ENCODE measurements around the gene GPR34.
"Not testable (repeated sequence)": the region's sequence is repeated elsewhere in the genome, so short reads cannot be mapped to it uniquely, and the experiment has no call there.

GPR34 gene, protein sequence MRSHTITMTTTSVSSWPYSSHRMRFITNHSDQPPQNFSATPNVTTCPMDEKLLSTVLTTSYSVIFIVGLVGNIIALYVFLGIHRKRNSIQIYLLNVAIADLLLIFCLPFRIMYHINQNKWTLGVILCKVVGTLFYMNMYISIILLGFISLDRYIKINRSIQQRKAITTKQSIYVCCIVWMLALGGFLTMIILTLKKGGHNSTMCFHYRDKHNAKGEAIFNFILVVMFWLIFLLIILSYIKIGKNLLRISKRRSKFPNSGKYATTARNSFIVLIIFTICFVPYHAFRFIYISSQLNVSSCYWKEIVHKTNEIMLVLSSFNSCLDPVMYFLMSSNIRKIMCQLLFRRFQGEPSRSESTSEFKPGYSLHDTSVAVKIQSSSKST

DNA sequence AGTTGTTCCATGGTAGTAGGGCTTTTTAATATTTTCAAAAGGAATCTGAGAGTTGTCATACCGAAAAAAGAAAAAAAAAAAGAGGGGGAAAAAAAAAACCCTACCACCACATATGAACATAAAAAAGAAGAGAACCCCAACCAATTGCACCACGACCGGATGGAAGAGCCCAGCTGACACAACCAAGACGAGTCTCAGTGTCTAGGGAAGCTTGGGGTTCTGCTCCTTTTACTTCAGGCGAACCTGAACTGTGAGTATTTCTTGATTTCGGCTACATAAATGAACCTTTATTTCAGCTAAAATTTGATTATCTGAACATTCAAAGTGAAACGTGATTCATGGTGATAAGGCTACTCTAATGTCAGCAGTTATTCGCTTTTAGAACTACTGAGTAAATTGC is at the start of gene GPR34:
Gene GPR34 (plus strand): TSS at position 139 of the 400 bp plus-strand sequence. CDS start 6,661 bp downstream, outside the sequence.
- no peak for DNase-seq (ENCODE audit: low spot score)

DNA sequence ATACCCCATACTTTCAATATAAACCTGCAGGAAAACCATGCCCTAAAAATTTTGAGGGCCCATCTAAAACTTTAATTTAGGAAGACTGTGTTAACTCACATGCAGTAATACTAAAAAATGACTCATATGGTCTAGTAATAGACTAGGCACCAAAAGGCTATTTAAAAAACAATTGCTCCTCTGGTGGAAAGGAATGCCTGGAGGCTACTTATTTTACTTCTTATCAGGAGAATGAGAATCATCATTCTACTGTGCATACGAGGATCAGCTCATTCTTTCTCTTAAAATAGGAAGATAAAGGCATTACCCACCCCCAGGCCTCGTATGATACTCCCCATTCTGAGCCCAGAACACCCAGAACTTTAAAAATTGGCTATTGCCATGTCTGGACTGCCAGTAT is 42.6 kb upstream of the GPR34 start:
- DNase-seq (ENCODE audit: low spot score) = not testable (repeated sequence)

DNA sequence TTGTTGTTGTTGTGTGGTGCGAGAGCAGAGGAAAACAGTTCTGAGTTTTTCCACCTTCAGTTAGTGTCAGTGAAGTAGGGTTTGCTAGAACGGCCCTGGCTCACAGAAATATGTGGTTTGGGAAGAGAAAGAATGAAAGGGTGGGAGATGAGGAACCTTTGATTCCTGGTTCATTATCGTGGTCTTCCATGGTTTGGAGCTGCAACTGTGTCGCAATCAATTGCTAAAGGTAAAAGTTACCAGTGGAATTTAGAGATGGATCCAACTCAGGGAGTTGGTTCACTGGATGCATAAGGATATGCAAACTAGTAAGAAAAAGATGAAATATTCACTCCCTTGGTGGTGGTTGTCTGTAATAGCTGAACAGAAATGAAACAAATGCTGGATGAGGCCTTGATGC is 35.6 kb upstream of the GPR34 start:
- DNase-seq (ENCODE audit: low spot score) = no peak

DNA sequence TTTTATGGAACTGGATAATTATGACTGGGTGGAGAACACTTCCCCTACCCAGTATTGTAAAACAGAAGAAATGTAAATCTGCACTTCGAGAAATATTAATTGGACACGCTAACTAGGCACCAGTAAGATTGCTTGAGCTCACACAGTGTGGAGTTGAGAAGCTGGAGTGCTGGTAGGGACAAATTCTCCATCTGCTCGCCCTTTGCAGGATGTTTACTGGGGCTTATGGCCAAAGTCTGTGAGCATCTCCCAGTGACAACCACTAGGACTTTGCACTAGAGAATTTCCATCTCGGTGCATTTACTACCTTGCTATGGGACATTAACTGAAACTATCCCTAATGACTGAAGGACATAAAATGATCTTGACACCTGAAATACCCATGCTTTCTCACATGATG is 33.7 kb upstream of the GPR34 start:
- no peak for DNase-seq (ENCODE audit: low spot score)

DNA sequence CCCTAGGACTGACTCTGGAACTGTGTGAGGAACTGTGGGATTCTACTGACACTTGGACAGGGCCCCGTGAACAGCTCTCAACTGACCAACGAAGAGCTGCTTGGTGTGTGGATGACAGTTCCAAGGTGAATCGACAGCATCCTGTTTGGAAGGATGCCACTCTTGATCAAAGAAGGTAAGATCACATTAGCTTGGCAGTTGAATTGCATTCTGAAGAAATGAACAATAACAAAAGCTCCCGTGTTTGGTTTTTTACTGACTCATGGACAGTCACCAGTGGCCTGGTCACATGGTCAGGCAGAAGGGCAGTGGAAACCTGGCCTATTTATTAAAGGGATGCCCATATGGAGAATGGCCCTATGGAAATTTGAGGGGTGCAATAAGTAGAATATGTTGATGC is 33.1 kb upstream of the GPR34 start:
- no peak for DNase-seq (ENCODE audit: low spot score)

DNA sequence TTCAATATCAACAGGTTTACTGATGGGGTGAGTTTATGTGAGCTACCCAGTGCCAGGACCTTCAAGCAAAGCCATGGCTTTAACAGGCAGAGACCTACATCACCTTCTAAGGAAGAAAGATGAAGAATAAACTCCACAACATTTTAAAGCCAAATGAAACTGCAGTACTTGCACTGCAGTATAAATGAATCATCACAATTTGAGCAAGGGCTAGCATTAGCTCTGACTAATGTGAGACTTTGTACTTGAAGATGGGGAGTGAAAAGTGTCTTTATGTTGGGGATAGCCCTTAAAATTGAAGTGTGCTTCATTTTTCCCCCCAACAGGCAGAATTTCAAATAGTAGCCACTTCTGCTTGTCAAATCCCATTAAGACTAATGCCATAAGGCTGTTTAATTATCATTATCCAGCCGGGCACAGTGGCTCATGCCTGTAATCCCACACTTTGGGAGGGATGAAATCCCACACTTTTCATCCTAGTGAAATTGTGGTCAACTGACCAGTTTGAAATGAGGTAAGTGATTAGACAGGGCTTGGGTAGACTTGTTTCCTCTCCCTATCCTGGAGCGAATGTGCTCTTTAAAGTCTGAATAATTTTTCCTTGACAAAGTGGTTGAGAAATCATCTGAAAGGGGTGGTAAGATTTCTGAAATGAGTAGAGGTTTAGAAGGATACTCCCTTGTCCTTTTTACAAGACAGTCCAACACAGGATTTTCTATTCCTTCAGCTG is 27.2 kb upstream of the GPR34 start:
- no peak for DNase-seq (ENCODE audit: low spot score)

DNA sequence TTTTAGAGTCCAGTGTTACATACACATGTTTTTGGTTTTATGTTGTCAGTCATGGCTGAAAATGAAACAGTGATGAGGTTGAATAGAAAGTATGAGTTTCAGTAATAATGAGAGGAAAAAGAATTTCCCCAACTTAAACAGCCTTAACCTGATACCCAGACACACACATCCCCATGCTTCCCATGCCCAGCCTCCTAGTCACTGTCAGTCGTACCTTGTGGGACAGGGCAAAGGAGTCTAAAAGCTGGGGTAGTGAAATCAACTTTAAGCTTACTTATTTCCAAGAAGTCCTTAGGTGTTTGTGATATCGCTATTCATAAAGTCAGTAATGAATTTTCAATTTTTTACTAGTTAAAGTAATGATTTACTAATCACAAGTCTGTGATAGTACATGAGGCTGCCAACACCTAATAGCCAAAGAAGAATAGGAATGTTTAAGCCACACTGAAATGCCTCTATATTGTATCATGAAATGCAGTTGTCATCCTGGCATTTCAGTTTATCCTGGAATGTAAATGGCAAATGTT is 24.3 kb upstream of the GPR34 start:
- DNase-seq (ENCODE audit: low spot score) = no peak

DNA sequence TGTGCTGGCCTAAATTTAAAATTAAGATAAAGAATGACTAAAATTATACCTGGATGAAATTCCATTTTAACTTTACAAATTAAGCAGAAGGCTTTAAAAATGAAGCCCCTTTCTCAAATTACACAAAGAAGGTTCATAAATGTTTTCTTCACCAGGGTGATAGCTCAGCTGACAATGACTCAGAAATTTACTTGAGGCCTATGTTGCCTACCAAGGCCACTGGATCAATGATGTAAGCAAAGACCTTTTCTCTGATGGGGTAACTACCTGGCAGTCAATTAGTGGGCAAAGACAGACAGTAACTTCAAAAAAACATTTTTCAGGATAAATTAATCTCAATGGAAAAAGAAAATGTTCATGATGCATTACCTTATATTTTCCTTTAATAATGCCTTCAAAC is 23.9 kb upstream of the GPR34 start:
- no peak for DNase-seq (ENCODE audit: low spot score)

DNA sequence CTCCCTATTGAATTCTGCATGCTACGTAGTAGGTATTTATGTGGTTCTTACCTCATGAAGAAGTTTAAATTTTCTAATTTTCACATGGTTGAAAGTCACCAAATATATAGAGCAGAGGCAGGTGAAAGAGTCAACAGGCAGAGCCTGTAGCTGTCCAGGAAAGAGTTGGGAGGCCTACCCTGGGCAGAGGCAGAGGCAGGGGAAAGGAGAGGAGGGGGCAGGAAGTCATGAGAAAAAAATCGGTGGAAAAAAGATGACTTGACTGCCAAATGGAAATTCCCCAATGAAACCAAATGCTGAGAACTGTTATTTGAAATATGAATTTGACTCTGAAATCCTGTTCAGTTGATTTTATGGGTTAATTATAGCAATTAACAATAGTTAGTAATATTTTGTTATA is 23.1 kb upstream of the GPR34 start:
- DNase-seq (ENCODE audit: low spot score) = no peak

DNA sequence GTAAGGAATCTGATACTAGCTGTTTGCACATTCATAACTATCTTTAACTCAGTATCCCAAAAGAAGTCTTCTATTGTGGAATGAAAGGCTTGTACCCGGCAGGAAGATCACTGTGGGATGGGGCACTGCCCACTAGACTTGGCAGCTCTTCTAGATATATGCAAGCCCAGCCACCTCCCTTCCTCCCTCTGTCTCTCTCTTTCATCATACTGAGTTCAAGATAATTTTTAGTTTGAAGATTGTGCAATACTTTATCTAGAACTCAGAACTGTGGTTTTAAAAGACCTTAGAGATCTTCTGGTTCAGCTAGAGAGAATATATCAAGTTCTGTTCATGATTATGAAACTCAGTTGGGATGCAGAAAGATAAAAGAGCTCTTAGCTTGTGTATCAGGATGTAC is 22.5 kb upstream of the GPR34 start:
- DNase-seq (ENCODE audit: low spot score) = no peak

DNA sequence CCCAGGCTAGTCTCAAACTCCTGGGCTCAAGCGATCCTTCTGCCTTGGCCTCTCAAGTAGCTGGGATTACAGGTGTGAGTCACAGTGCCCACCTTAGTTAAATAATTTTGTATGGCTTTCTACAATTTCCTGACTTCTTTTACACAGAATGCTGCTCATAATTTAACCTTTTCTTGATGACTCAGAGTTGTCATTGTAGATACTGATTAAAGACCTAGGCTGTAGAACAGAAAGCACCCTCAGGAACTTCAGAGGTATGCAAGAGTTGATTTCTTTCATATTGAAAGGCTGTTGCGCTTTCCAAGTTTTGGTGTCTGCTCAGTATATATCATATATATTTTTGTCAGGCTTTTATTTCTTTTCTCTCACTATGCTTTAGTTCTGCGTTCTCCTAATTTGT is 21.1 kb upstream of the GPR34 start:
- no peak for DNase-seq (ENCODE audit: low spot score)

DNA sequence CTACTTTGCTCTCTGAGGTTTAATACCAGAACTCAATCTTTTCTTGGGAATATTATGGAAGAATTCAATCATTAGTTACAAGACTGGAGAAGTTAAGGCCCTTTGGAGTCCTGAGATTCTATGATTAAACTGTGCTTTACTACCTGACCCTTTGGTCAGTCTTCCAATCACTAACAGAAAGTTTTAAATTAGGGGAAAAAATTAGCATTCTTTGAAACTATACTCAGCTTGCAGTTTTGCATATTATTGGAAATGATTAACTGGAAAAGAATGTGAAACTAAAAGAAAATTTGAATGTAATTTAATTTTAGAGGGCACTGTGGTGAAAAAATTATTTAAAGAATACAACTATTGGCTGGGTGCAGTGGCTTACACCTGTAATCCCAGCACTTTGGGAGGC is 18.7 kb upstream of the GPR34 start:
- DNase-seq (ENCODE audit: low spot score) = no peak

DNA sequence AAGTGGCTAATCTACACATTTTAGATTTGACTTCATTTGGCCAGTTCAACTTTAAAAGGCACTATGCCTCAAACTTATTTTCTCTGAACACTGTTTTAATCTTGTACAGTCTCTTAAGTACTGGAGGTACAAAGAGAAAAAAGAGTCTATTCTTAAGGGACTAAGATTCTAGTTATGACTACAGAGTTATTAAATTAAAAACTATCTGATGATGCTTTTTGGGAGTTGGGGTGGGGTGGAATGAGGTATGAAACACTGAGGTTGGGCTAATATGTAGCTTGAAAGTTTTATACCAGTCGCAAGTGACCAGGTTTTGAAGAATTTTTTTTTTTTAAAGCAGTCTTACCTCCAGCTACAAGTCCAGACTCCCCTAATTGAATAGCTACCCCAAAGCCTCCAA is 17.7 kb upstream of the GPR34 start:
- DNase-seq (ENCODE audit: low spot score) = no peak

DNA sequence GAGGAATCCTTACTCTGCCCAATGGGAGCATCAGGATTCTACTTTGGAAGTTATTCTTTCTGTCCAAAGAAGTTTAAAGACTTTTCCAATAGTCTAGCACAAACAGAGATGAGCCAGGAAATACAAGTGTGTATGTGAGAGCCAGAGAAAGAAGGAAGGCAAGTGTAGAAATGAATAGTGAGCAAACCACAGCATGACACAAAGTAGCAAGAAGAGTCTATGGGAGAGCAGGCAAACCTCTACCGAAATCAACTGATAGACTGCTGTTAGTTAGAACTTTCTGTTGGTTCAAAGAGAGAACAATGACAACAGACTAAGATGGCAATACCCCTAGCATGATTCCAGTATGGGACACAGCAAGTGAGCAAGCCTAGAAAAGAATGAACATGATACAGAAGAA is 16.1 kb upstream of the GPR34 start:
- no peak for DNase-seq (ENCODE audit: low spot score)

DNA sequence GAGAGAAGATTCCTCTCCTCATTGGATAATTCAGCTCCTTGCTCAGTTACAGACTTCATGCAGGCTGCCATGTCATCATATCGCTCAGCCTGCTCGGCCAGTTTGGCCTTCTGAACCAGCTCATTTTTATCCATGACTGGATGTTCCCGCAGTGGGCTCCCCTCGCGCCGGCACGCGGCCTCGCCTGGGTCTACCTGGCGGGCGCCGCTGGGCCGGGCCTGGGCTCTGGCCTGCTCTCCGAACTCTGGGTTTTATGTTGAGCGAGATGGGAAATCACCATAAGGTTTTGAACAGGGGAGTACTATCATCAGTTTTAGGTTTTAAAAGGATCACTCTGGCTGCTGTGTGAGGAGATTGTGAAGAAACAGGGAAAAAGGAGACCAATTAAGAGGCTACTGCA is 12.4 kb upstream of the GPR34 start:
- not testable (repeated sequence) for DNase-seq (ENCODE audit: low spot score)

DNA sequence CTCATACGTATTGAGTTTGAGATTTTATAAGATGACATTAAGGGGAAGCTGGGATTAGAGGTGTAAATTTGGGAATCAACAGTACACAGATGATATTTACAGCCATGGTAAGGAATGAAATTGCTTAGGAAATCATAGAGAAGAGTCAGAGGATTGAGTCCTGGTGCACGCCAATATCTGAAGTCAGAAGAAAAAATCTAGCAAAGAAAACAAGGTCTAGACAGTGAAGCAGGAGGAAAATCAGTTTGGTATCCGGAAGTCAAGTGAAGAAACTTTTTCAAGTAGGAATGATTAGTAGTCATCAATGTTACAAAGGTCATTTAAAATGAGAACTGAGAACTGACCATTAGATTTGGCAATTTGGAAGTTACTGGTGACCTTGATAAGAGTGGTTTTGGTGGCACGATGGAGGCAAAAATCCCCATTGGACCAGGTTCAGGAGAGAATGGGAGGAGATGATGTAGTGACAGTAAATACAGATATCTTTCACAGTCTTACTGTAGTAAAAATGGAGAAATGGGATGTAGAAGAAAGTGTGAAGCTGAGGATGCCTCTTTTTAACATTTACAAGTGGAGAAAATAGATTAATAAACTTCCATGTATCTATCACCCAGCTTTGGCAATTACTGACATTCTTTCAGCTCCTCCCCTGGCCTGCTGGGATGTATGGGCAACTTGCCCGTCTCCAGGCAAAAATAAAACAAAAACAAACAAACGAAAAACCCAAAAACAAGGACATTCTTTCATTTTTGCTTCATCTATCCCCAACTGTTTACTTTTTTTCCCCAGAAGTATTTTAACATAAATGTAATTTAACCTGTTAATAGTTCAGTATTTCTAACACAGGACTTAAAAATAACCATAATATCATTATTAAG is 11.4 kb upstream of the GPR34 start:
- no peak for DNase-seq (ENCODE audit: low spot score)

DNA sequence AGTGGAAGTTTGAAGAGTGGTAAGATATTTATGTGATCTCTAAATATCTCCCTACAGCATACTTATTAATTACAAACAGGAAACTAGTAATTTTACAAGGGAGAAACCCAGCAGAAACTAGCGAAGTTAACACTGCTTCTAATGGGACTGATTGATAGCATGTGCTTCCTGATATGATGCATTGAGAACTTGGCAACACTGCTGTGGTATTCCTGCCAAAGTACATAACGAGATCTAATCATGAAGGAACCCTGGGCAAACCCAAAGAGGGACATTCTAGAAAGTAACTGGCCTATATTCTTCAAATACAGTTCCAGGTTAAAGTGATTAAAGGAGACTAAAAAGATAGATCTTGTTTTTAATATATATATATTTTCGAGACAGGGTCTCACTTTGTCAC is 4.6 kb upstream of the GPR34 start:
- no peak for DNase-seq (ENCODE audit: low spot score)

DNA sequence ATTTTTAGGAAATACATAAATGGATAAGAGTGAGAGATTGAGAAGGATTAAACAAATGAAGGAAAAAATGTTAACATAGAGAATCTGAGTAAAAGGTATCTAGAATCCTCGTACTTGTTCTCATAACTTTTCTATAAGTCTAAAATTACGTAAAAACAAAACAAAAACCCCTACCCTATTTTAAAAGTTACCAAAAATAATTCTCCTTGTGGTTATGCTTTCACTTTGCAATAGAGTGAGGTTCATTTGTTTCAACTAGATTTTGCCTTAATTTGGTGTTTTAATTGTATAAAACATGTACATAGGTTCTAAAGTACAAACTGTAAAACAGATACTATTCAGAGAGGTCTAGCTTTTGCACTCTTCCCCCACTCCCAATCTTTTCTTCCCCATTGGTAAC is 3.8 kb upstream of the GPR34 start:
- DNase-seq (ENCODE audit: low spot score) = no peak

DNA sequence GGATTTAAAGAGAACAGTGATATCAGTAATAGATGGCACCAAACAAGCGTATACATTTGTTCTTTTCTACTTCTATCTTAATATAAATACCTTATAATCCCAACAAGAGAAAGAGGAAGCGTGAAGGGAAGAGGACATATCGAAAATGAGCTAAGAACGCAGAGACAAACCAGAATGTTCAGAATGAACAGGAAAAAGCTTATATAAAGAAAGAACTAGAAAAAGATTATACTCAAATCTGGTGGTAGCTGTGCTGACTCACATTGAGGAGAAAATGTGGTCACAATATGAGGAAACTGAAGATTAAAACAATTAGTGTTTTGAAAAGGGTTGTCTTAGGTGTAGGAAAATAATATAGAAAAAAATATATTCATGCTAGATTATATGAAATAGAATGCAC is 2.0 kb upstream of the GPR34 start:
- no peak for DNase-seq (ENCODE audit: low spot score)

DNA sequence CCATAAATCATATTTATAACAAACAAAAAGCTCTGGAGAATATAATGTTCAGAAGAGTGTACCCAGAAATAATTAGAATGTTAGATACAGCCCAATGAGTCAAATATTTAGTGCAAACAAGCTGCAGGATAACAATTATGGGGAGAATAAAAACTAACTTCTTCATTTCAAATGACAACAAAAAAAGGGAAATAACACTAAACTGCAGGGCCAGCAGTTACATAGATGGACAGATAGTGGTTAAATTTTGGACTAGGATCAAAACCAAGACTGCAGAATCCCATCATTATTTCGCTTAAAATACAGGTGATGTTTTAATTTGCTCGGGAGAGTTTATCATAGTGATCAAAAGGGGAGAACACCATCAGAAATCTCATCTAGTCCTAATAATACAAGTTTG is 617 bp upstream of the GPR34 start:
- DNase-seq (ENCODE audit: low spot score) = no peak

DNA sequence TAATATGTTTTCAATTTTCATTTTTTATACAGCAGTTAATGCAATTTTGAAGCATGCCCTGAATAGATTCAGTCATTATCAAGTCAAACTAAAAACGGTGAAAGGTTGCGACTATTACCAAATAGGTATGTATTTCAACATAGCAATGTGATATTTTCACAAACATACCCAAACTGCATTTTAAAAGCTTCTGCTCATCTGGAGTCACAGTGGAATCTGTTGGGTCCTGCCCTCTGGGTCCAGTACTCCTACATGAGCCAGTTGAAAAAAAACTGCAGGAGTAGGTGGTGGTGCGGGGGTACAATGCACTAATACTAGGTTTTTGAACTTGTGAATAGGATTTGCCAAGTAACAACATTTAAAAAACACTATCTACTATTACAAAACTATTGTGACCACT is 938 bp downstream of the GPR34 start:
- no peak for DNase-seq (ENCODE audit: low spot score)

DNA sequence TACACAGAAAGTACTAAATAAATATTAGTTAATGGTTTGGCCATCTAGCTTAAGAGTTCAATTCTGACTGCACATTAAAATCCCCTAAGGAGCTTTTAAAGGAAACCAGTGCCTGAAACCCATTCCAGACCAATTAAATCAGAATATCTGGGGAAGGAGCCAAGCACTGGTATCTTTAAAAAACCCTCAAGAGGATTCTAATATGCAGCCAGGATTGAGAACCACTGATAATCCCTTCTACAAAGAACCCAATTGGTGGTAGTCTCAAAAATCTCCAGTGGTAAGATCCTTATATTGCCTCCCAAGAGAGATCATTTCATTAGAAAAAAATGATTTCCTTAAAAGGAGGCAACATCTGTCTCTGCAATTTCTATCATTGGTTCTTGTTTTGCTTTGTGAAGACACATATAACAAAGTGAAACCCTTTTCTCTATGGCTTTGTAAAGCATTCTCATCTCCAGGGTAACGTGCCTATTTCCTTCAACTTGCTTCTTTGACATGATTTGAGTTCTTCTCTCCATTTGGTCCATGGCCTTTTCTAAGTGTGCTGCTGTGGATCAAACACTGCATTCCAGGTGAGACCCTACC is 3.5 kb downstream of the GPR34 start:
- no peak for DNase-seq (ENCODE audit: low spot score)

Measured in left forelimb (tissue), 1 donor.